Measurements from ENCODE around the gene LAD1.

DNA sequence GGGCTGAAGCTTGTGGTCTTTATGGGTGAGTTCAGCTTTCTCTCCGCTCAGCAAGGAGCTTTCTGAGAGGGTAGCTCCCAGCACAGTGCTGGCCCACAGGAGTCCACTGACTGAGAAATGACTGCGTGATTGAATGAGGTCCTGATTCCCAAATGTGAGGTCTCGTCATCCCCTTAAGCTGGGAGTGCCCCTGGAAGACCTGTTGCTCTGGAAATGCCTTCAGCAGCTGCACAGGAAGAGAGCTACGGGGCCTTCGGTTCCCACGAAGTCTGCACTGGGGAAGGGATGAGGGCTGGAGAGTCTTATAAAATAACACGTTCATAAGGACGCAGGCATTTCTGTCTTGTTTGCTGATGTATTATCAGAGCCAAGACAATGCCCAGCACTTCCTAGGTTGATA is 35.7 kb downstream of the LAD1 start:
- TF ChIP-seq ARNT (IDR thresholded peaks at IDR 0.05) (no peak), ZNF384 (IDR thresholded peaks at IDR 0.05) (no peak), SUZ12 (IDR thresholded peaks at IDR 0.05) (no peak), SP1 (IDR thresholded peaks at IDR 0.05) (no peak), ELF4 (IDR thresholded peaks at IDR 0.05) (no peak), TARDBP (IDR thresholded peaks at IDR 0.05) (no peak), CTBP1 (IDR thresholded peaks at IDR 0.05; ENCODE audit: borderline replicate concordance) (no peak), NFRKB (IDR thresholded peaks at IDR 0.05) (no peak), FOXA1 (IDR thresholded peaks at IDR 0.05) (no peak), FOXK2 (IDR thresholded peaks at IDR 0.05) (no peak), HDGF (IDR thresholded peaks at IDR 0.05; ENCODE audit: borderline replicate concordance) (no peak), FOXM1 (IDR thresholded peaks at IDR 0.05; ENCODE audit: borderline replicate concordance) (no peak), LEF1 (IDR thresholded peaks at IDR 0.05; ENCODE audit: borderline replicate concordance) (no peak)
- TF ChIP-seq, protein P1, sequence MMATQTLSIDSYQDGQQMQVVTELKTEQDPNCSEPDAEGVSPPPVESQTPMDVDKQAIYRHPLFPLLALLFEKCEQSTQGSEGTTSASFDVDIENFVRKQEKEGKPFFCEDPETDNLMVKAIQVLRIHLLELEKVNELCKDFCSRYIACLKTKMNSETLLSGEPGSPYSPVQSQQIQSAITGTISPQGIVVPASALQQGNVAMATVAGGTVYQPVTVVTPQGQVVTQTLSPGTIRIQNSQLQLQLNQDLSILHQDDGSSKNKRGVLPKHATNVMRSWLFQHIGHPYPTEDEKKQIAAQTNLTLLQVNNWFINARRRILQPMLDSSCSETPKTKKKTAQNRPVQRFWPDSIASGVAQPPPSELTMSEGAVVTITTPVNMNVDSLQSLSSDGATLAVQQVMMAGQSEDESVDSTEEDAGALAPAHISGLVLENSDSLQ (IDR thresholded peaks at IDR 0.05), result no peak

Measured in HEK293T (cell line).